IMR-90 (cell line): Measurements from ENCODE around the gene DNM3.

Source experiments
- BHLHE40 ChIP-seq: fragments of 150-350 bp; IDR thresholded peaks from 2 replicates; pipeline ENCODE4 v1.6.1; 2016; ENCODE audit warnings: mild to moderate bottlenecking, low read depth, low read length
- CTCF ChIP-seq: conservative IDR thresholded peaks from 2 replicates; pipeline ENCODE4 v1.5.1; 2012; ENCODE audit warnings: mild to moderate bottlenecking, low read depth, low read length, improper control_type of control experiment
- FOS ChIP-seq: fragments of 150-350 bp; IDR thresholded peaks from 2 replicates; pipeline ENCODE4 v1.6.1; 2016; ENCODE audit warnings: low read depth, low read length
- MAZ ChIP-seq: IDR thresholded peaks from 2 replicates; pipeline ENCODE4 v1.6.1; 2012; ENCODE audit warnings: low read depth, mild to moderate bottlenecking, low read length, improper control_type of control experiment, moderate library complexity, borderline replicate concordance
- POLR2A ChIP-seq: IDR thresholded peaks from 2 replicates; pipeline ENCODE4 v1.6.1; 2012; ENCODE audit warnings: mild to moderate bottlenecking, low read depth, low read length
- RAD21 ChIP-seq: IDR thresholded peaks from 2 replicates; pipeline ENCODE4 v1.6.1; 2012; ENCODE audit warnings: low read length, improper control_type of control experiment
- RCOR1 ChIP-seq: IDR thresholded peaks from 2 replicates; pipeline ENCODE4 v1.6.1; 2012; ENCODE audit warnings: mild to moderate bottlenecking, low read length, improper control_type of control experiment; ENCODE audit not compliant: insufficient replicate concordance
- RFX5 ChIP-seq: IDR thresholded peaks from 2 replicates; pipeline ENCODE4 v1.8.0; 2012; ENCODE audit warnings: low read depth, mild to moderate bottlenecking, low read length, moderate library complexity
- SMC3 ChIP-seq: fragments of 150-350 bp; IDR thresholded peaks from 2 replicates; pipeline ENCODE4 v1.6.1; 2016; ENCODE audit warnings: low read depth, mild to moderate bottlenecking, antibody characterized with exemption, low read length, moderate library complexity
- USF2 ChIP-seq: fragments of 150-350 bp; IDR thresholded peaks from 2 replicates; pipeline ENCODE4 v1.6.1; 2017; ENCODE audit warnings: mild to moderate bottlenecking, antibody characterized with exemption, low read length, low read depth

- TF ChIP-seq FOS (no peak), CTCF (no peak), POLR2A (no peak), SMC3 (no peak), RAD21 (no peak), USF2 (no peak), BHLHE40 (no peak), MAZ (no peak), RFX5 (no peak), RCOR1 (no peak)
Measured at GRCh38 chr1:172360511-172360910, 519.2 kb downstream of the DNM3 start.
